ENCODE measurements around the gene TARS1.

The TARS1 gene

GRCh38 chr5:33398501-33398900 lies 42.3 kb upstream of the TARS1 start:
- ChIA-PET CTCF (no interaction called here), POLR2A (no interaction called here)
- Histone ChIP-seq H3K27ac (ENCODE audit: extremely low read depth, low read depth, low read length) (no peak overlapping the region), H3K4me3 (ENCODE audit: low read depth, low read length) (no peak overlapping the region), H3K9me3 (ENCODE audit: control insufficient read depth, insufficient read depth, low read depth, low read length) (no peaks in the 10 kb centered on the region), H3K4me1 (ENCODE audit: control insufficient read depth, insufficient read depth, low read length) (no peaks in the 10 kb centered on the region; the same call in 1 of the 2 replicates), H3K36me3 (ENCODE audit: control insufficient read depth in 2 of 2, insufficient read depth in 1 of 2, low read length in 2 of 2) (no peaks in the 10 kb centered on the region)
- no peak for TF ChIP-seq ZNF16 (tag by site-specific recombination; IDR thresholded peaks at IDR 0.05; ENCODE audit: low read depth)
- TF ChIP-seq SCRT1 (tag by site-specific recombination; IDR thresholded peaks at IDR 0.05; ENCODE audit: borderline replicate concordance): no peak
- no peak for TF ChIP-seq ZNF175 (tag by site-specific recombination; IDR thresholded peaks at IDR 0.05)
- TF ChIP-seq ZNF521 (tag by site-specific recombination; IDR thresholded peaks at IDR 0.05): no peak
- TF ChIP-seq ZBTB48 (tag by site-specific recombination; IDR thresholded peaks at IDR 0.05): no peak
- no peak for TF ChIP-seq ZIC2 (tag by site-specific recombination; IDR thresholded peaks at IDR 0.05)
- TF ChIP-seq HOXA7 (CRISPR knock-in tag; IDR thresholded peaks at IDR 0.05; ENCODE audit: borderline replicate concordance): no peak

- no peak for TF ChIP-seq ZNF488 (tag by site-specific recombination; IDR thresholded peaks at IDR 0.05)
- TF ChIP-seq PRDM10 (tag by site-specific recombination; IDR thresholded peaks at IDR 0.05): no peak
- H3K9me3 ChIP-seq (ENCODE audit: control insufficient read depth, insufficient read depth, low read depth, low read length): no peaks in the 10 kb centered on the region
- no peak overlapping the region for H3K27ac ChIP-seq (ENCODE audit: extremely low read depth, low read depth, low read length)
- H3K36me3 ChIP-seq (ENCODE audit: control insufficient read depth in 2 of 2, insufficient read depth in 1 of 2, low read length in 2 of 2): no peaks in the 10 kb centered on the region
- H3K4me3 ChIP-seq (ENCODE audit: low read depth, low read length): no peak overlapping the region
- no peaks in the 10 kb centered on the region; the same call in 1 of the 2 replicates for H3K4me1 ChIP-seq (ENCODE audit: control insufficient read depth, insufficient read depth, low read length)
- ChIA-PET CTCF (no interaction called here), POLR2A (no interaction called here)
Measured at GRCh38 chr5:33400675-33401074, 40.1 kb upstream of the TARS1 start.

- Histone ChIP-seq H3K9me3 (ENCODE audit: control insufficient read depth, insufficient read depth, low read depth, low read length) (no peaks in the 10 kb centered on the region), H3K36me3 (ENCODE audit: control insufficient read depth in 2 of 2, insufficient read depth in 1 of 2, low read length in 2 of 2) (no peaks in the 10 kb centered on the region), H3K4me1 (ENCODE audit: control insufficient read depth, insufficient read depth, low read length) (no peaks in the 10 kb centered on the region; the same call in 1 of the 2 replicates), H3K27ac (ENCODE audit: extremely low read depth, low read depth, low read length) (no peak overlapping the region), H3K4me3 (ENCODE audit: low read depth, low read length) (no peak overlapping the region)
- TF ChIP-seq ZNF184 (tag by site-specific recombination; IDR thresholded peaks at IDR 0.05) (no peak), PRDM6 (tag by site-specific recombination; IDR thresholded peaks at IDR 0.05) (no peak), BCL11A (tag by site-specific recombination; IDR thresholded peaks at IDR 0.05; ENCODE audit: low read depth) (no peak), ZNF837 (tag by site-specific recombination; IDR thresholded peaks at IDR 0.05) (no peak)
- POLR2A ChIA-PET: interaction anchor here (0.6 kb wide), 1 partner anchor 363 kb away, joined by 3 read pairs; no protein-coding TSS in a partner anchor
- CTCF ChIA-PET: interaction anchor here (0.5 to 0.6 kb wide), 2 partner anchors 550 to 992 kb away, joined by 3 read pairs; no protein-coding TSS in a partner anchor
Measured at GRCh38 chr5:33401482-33402390, 39.0 kb upstream of the TARS1 start.
